Measurements from ENCODE around the gene RABGGTA. TPM values are rescaled to one million over a fixed set of nuclear protein-coding genes. Genes with fewer than 3 reads are reported as not detected.
"Not testable (repeated sequence)": the region's sequence is repeated elsewhere in the genome, so short reads cannot be mapped to it uniquely, and the experiment has no call there.

Gene RABGGTA
- total RNA-seq, 1 donor = 25.1 TPM

DNA sequence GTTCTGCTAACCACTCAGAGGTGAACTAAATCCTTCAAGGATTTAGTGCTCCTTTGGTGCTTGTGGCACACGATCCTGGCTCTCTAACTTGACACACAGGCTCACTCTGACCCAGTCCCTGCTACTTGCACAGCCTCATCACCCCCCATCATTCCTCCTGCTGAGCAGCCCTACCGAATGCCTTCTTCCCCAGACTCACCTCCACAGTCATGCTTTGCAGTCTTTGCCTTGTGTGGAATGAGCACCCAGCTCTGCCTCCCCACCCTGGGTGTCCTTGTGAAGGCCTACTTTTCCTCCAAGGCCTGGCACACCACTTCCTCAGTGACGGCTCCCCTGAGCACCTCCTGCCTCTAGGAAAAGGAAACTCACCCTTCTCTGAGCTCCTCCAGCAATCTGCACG, 21.0 kb downstream of the RABGGTA start:
- Histone ChIP-seq H3K27me3 (ENCODE audit: insufficient read depth, low read length) (no peaks in the 10 kb centered on the region), H3K9me3 (ENCODE audit: low read depth, low read length) (no peaks in the 10 kb centered on the region), H3K4me3 (ENCODE audit: low read length) (no peak overlapping the region), H3K4me1 (ENCODE audit: insufficient read depth, low read length) (peaks cover 12% of the 10 kb centered on the region)

DNA sequence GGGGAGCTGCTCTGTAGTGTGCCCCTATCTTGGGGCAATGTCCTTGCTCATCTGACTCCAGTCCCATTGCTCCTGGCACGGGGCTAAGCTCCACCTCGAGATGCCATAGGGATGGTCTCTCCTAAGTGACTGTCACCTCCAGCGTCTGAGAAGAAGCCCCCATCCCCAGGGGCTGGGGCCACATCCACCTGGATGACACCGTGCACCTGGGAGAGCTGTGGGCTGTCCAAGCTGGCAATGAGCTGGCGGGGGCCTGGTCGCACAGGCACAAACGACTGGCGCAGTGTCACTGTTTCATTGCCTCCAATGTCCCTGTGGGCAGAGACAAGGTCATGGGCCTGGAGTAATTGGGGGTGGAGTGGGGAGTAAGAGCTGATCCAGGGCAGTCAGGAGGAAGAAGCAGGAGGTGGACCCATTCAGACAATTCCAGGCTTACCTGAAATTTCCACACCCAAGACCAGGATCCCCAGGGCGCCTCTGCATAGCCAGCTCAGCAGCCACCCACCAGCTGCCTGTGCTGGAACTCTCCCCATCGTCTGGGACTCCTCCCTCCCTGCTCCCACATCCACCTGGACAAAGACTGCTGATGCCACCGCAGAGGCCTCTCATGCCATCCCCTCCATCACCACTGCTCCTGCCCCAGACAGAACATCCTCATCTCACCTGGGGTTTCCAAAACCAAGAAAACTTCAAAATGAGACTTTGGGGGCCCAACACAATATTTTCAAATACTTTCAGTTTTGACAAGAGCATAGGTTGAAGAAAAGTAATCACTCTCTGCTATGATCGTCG, 22.0 kb downstream of the RABGGTA start:
- Histone ChIP-seq H3K27me3 (ENCODE audit: insufficient read depth, low read length) (no peaks in the 10 kb centered on the region), H3K9me3 (ENCODE audit: low read depth, low read length) (no peaks in the 10 kb centered on the region), H3K4me1 (ENCODE audit: insufficient read depth, low read length) (peaks cover 18% of the 10 kb centered on the region), H3K4me3 (ENCODE audit: low read length) (no peak overlapping the region)

DNA sequence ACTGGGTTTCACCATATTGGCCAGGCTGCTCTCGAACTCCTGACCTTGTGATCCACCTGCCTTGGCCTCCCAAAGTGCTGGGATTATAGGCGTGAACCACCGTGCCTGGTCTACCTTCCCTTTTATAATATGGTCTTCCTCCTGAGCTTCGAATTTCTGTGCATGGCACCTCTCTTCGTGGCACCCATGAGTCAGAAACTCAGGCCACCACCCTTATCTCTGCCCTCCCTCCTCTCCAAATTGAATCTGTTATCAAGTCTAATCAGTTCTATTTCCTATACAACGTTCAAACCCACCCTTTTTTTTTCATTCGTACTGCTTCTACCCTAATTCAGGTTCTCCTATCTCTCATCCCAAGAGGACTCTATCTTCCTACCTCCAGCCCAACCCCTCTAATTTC, 24.0 kb downstream of the RABGGTA start:
- H3K9me3 ChIP-seq (ENCODE audit: low read depth, low read length) = no peaks in the 10 kb centered on the region
- no peak overlapping the region for H3K4me3 ChIP-seq (ENCODE audit: low read length)
- H3K27me3 ChIP-seq (ENCODE audit: insufficient read depth, low read length) = no peaks in the 10 kb centered on the region

DNA sequence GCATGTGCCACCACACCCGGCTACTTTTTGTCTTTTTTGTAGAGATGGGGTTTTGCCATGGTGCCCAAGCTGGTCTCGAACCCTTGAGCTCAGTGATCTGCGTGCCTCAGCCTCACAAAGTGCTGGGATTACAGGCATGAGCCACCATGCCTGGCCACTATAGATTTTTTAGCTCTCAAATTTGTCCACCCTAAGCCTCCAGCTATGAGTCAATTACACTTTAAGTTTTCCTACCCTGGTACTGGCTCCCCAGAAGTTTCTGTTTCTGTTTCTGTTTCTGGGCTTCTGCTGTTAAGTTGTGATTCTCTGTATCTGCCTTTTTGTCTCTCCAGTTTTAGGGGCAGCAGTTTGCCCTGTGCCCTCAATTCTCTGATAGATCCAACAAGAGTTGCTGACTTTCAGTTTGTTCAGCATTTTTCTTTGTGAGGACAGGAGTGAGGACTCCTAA, 24.6 kb downstream of the RABGGTA start:
- no peaks in the 10 kb centered on the region for H3K9me3 ChIP-seq (ENCODE audit: low read depth, low read length)
- H3K4me3 ChIP-seq (ENCODE audit: low read length) = no peak overlapping the region
- no peaks in the 10 kb centered on the region for H3K27me3 ChIP-seq (ENCODE audit: insufficient read depth, low read length)
- H3K4me1 ChIP-seq (ENCODE audit: insufficient read depth, low read length) = peaks cover 35% of the 10 kb centered on the region

More for the DNA sequence above, 24.0 kb downstream of the RABGGTA start:
- peaks cover 33% of the 10 kb centered on the region for H3K4me1 ChIP-seq (ENCODE audit: insufficient read depth, low read length)

DNA sequence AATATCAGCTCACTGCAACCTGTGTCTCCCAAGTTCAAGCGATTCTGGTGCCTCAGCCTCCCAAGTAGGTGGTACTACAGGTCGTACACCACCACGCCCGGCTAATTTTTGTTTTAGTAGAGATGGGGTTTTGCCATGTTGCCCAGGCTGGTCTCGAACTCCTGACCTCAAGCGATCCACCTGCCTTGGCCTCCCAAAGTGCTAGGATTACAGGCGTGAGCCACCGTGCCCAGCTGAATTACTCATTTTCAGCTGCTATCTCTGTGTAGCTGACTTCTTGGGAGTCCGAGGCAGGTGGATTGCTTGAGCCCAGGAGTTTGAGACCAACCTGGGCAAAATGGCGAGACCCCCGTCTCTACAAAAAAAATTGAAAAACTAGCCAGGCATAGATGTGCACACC, 26.0 kb downstream of the RABGGTA start:
- peaks cover 49% of the 10 kb centered on the region for H3K4me1 ChIP-seq (ENCODE audit: insufficient read depth, low read length)
- not testable (repeated sequence) for H3K27me3 ChIP-seq (ENCODE audit: insufficient read depth, low read length); H3K4me3 ChIP-seq (ENCODE audit: low read length); H3K9me3 ChIP-seq (ENCODE audit: low read depth, low read length)

DNA sequence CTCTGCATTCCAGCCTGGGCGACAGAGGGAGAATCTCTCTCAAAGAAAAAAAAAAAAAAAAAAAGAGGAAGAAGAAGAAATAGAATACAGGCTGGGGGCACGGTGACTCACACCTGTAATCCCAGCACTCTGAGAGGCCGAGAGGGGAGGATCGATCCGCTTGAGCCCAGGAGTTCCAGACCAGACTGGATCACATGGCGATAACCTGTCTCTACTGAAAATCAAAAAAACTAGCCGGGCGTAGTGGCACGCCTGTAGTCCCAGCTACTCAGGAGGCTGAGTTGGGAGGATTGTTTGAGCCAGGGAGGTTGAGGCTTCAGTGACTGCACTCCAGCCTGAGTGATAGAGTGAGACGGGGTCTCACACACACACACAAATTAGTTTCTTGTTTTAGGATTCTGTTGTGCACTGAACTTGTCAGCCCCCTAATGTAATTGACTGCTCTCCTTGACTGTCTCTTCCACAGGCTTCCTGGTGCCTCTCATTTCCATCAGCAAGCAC, 28.0 kb downstream of the RABGGTA start:
- Histone ChIP-seq H3K9me3 (ENCODE audit: low read depth, low read length) (no peaks in the 10 kb centered on the region), H3K4me1 (ENCODE audit: insufficient read depth, low read length) (peaks cover 69% of the 10 kb centered on the region), H3K4me3 (ENCODE audit: low read length) (peak overlapping the region; percentile 55), H3K27me3 (ENCODE audit: insufficient read depth, low read length) (no peaks in the 10 kb centered on the region)

DNA sequence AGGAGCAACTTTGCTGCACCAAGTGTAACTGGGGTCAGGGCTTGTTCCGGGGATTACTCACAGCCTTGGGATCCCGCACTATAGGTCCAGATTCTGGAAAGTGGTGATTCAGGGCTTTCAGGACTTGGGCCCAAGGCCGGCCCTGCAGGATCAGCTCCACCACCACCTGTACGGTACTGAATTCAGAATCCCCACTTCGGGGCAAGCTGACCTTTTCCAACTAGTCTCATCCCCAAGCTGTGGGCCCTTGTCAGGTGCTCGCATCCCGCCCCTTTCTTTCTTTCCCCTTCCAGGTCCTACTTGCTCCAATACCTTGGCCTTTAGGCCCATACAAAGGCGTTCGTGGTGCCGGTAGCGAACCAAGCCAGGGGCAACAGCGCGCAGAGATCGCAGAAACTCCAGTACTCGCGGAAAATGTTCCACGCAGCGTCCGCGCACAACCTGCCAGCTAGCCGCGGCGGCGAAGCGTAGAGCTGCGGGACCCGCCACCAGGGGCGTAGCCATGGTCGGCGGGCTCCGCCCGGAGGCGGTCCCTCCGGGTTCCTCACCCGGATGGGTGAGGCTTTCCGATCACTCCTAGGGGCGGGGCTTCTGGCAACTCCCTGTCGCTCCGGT, 29.5 kb downstream of the RABGGTA start:
- H3K9me3 ChIP-seq (ENCODE audit: low read depth, low read length) = no peaks in the 10 kb centered on the region
- H3K27me3 ChIP-seq (ENCODE audit: insufficient read depth, low read length) = no peaks in the 10 kb centered on the region
- H3K4me3 ChIP-seq (ENCODE audit: low read length) = peak overlapping the region; percentile 55
- peaks cover 71% of the 10 kb centered on the region for H3K4me1 ChIP-seq (ENCODE audit: insufficient read depth, low read length)

DNA sequence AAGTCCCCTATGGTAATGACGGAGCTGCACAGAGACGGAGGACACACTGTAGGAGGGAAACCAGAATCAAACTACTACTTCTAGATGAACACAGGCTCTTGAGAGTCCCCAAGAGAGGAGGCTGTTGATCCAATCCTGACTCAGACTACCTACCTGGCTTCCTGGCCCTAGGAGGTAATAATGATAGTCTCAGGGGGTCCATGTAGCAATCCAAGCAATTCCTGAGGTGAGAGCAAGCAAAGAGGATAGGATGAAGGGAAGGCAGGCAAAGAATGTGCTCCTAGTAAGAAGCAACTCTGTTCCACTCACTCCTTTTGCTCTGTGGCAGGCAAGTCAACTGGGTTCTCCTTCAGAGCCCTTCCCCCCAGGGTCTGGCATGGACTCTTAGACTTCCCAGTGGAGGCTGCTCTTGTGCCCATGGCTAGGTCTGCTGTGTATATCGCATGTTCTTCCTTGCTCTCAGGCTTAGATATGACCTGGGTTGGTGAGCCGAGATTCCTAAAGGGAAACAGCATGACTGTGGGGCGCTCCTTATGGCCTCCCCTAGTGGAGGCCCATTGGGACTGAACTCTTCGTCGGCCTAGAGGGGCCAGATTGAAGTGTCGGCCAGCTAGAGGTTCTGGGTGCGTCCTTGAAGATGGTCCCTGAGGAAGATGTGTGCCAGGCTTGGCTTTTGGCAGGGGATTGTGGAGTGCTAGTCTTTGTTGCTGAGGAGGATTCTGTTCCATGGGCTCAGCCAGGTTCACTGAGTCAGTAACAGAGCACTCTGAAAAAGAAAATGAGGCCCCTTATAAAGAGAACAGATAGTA, 31.1 kb downstream of the RABGGTA start:
- no peaks in the 10 kb centered on the region for H3K27me3 ChIP-seq (ENCODE audit: insufficient read depth, low read length)
- H3K4me3 ChIP-seq (ENCODE audit: low read length) = no peak overlapping the region
- no peaks in the 10 kb centered on the region for H3K9me3 ChIP-seq (ENCODE audit: low read depth, low read length)
- H3K4me1 ChIP-seq (ENCODE audit: insufficient read depth, low read length) = peaks cover 70% of the 10 kb centered on the region

DNA sequence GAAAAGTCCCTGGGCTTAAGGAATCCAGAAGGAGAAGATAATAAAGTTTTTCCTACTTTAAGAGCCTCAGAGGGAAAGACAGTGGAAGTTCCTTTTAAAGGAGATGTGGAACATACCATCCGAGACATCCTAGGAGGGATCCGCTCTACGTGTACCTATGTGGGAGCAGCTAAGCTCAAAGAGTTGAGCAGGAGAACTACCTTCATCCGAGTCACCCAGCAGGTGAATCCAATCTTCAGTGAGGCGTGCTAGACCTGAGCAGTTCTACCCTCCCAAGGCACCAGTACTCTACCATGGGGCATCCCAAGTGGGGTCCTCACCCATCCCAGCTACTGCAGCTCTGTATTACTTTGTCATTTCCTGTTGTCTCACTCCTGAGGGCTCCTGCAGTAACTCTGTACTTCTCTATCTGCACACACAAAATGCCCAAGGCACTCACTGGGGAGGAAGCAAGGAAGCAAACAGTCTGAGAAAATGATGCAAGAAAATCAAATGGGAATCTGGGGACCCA, 32.8 kb downstream of the RABGGTA start:
- H3K9me3 ChIP-seq (ENCODE audit: low read depth, low read length) = no peaks in the 10 kb centered on the region
- H3K27me3 ChIP-seq (ENCODE audit: insufficient read depth, low read length) = no peaks in the 10 kb centered on the region
- H3K4me1 ChIP-seq (ENCODE audit: insufficient read depth, low read length) = peaks cover 70% of the 10 kb centered on the region
- H3K4me3 ChIP-seq (ENCODE audit: low read length) = no peak overlapping the region

DNA sequence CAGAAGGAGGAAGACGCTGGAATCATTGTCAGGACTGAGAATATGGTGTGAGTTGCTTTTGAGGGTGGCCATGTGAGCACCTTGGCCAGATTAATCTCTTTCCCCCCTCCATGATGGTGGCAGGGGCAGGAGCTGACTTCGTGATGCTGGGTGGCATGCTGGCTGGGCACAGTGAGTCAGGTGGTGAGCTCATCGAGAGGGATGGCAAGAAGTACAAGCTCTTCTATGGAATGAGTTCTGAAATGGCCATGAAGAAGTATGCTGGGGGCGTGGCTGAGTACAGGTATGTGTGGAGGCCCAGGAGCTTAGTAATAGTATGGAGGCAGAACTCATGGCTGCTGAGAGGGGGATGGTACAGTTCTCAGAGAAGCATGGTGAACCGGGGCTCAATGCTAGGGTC, 33.3 kb downstream of the RABGGTA start:
- H3K4me3 ChIP-seq (ENCODE audit: low read length) = no peak overlapping the region
- peaks cover 70% of the 10 kb centered on the region for H3K4me1 ChIP-seq (ENCODE audit: insufficient read depth, low read length)
- H3K27me3 ChIP-seq (ENCODE audit: insufficient read depth, low read length) = no peaks in the 10 kb centered on the region
- no peaks in the 10 kb centered on the region for H3K9me3 ChIP-seq (ENCODE audit: low read depth, low read length)

DNA sequence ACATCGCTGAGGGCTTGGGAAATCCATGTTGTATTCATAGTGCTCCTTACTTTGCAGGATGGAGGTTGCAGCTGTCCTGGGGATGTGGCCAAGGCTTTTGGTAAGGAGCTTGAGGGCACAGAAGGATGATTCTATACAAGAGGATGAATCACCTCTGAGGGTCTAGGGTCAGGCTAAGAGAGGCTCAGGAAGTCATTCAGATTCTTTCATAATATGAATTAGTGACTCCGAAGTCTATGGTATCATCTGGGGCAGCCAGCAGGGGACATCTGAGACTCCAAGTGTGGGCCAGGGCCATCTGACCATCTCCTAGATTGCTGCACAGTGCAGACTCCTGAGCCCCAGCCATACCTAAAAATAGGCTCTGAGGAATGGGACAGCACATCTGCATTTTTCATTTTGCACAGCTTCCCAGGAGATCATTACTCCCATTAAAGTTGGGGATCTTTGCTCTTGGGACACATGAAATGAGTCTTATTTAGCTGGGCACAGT, 33.9 kb downstream of the RABGGTA start:
- Histone ChIP-seq H3K9me3 (ENCODE audit: low read depth, low read length) (no peaks in the 10 kb centered on the region), H3K4me3 (ENCODE audit: low read length) (no peak overlapping the region), H3K27me3 (ENCODE audit: insufficient read depth, low read length) (no peaks in the 10 kb centered on the region), H3K4me1 (ENCODE audit: insufficient read depth, low read length) (peaks cover 70% of the 10 kb centered on the region)

DNA sequence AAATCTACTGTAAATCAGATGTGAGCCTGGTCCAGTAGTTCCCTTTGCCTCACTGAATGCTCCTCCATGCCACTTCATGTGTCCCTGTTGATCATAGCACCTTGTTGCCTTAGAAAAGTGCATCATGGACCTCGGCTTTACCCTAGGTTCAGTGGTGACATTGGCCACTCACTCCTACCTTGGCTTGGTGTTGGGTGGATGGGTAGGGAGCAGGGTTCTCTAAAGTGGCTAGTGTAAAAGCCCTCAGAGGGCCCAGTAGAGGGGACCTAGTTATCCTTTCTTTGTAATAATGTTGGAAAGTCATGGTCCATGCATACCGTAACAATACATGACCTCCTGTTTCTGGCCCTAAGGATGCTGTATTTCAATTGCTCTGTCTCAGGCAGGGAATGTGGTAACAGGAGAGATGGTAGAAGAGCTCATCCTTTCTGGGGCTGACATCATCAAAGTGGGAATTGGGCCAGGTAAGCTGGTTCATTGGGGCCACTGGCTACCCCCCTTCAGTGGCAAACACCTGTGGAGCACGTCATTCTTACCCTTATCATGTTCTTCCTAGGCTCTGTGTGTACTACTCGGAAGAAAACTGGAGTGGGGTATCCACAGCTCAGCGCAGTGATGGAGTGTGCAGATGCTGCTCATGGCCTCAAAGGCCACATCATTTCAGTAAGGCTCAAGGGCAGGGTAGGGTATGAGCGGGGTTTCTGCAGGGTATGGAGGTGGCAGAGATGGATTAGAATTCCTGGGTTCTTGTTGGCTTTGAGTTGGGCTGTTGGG, 34.5 kb downstream of the RABGGTA start:
- H3K27me3 ChIP-seq (ENCODE audit: insufficient read depth, low read length) = no peaks in the 10 kb centered on the region
- H3K4me3 ChIP-seq (ENCODE audit: low read length) = no peak overlapping the region
- no peaks in the 10 kb centered on the region for H3K9me3 ChIP-seq (ENCODE audit: low read depth, low read length)
- peaks cover 69% of the 10 kb centered on the region for H3K4me1 ChIP-seq (ENCODE audit: insufficient read depth, low read length)

DNA sequence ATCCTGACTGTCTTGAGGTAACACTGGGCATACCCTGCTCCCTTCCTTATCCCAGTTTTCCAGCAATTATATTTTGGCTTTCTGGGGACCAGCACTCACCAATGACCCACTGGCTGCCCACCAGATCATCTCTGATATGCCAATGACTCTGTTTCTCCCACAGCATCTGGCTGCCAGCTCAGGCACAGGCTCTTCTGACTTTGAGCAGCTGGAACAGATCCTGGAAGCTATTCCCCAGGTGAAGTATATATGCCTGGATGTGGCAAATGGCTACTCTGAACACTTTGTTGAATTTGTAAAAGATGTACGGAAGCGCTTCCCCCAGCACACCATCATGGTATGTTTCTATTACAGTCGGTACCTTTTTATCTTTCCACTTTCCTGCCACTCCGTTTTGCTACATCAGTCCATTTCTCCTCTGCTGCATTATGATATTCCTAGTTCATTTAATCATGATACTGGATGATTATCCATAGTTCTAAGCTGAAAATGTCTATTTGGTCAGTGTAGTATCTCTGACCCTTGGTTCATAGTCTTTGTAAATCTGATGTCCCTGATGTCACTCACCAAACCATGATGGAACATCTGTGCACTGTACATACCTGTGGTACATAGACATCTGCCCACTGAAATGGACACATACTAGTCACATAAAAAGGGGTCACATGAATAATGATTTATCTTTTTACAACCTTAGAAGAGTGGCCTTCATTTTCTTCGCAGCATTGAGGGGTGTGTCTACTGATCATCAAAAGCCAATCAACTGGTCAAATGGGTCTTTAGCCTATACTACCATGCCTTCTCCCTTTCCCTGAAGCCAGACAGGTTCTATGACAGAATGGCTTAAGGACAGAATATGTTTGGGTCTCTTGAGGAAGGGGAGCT, 35.4 kb downstream of the RABGGTA start:
- Histone ChIP-seq H3K9me3 (ENCODE audit: low read depth, low read length) (no peaks in the 10 kb centered on the region), H3K4me1 (ENCODE audit: insufficient read depth, low read length) (peaks cover 69% of the 10 kb centered on the region), H3K27me3 (ENCODE audit: insufficient read depth, low read length) (no peaks in the 10 kb centered on the region), H3K4me3 (ENCODE audit: low read length) (no peak overlapping the region)

Measured in mononuclear cell (primary cell).